Measurements from ENCODE around the gene SNED1.

Gene SNED1

GRCh38 chr2:241007111-241007510 lies 8.7 kb downstream of the SNED1 start:
- no peak for DNase-seq

DNA sequence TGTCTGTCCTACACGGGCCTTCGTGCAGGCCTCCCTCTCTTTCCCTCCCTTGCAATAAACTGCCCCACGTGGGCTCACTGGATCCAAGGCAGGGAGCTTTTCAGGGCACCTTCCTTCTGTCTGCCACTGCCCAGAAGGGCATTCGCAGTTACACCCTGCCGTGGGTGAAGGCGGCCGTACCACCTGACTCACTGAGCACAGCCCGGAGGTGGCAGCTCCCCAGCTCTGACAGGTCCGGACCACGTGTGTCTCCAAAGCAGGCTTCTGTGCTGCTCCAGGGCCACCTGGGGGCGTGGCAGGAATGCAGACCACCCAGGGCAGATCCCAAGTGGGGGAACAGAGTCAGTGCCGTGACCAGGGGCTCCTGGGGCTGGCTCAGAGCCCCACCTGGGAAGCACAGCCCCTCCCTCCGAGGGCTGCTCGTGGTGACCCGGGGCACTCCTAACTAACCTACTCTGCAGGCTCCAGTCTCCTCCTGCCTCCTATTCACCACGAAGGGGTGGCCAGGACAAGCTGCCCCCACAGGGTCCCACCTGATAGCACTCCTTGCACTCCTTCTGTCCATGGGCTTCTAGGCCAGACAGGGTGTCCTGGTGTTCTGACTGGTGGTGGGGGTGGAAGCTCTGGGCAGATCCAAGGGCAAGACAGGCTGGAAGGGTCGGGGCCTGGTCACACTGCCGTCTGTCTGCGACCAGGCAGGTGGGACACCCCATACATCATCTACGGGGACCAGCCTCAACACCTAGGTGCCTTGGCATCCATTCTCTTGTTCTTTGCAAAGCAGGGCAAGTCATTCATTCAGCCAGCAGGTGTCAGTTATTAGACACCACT lies 9.7 kb downstream of the SNED1 start:
- DNase-seq = no peak

DNA sequence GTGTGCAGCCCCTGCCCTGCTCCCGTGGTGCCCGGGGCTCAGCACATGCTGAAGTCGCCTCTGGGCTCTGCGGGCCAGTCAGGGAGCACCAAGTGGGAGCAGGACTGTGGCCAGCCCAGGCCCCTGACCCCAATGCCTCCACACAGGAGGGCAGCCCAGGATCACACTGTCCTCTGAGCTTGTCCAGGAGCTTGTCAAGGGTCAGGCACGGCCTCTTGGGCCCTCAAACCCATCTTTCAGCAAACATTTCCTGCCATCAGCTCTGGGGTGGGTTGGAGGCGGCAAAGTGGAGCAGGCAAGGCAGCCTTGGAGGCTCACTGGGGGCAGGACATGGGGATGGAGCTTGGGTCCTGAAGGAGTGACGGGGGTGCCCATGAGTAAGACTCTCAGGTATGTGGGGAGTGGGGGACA lies 10.3 kb downstream of the SNED1 start:
- DNase-seq = no peak

DNA sequence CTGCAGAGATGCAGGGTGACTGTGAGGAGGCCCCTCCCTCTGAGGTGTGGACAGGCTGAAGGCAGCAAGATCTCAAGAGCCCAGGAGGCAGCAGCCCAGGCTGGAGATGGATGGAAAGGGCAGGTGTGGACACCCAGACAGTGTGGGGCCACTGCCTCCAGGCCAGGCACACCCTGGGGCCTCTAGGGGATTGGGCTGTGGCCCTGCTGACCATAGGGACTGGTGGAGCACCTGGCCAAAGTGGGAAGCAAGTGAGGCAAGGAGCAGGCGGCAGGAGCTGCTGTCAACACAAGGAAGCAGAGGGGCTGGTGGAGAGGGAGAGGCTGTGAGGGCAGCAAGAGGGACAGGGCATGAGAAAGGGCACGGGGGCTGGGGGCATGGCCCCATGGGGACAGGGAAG lies 10.8 kb downstream of the SNED1 start:
- DNase-seq = no peak

- peak; percentile 13 for DNase-seq
Measured at GRCh38 chr2:241009601-241010530, 11.4 kb downstream of the SNED1 start.

GRCh38 chr2:241010531-241011295 lies 12.3 kb downstream of the SNED1 start:
- no peak for DNase-seq

DNA sequence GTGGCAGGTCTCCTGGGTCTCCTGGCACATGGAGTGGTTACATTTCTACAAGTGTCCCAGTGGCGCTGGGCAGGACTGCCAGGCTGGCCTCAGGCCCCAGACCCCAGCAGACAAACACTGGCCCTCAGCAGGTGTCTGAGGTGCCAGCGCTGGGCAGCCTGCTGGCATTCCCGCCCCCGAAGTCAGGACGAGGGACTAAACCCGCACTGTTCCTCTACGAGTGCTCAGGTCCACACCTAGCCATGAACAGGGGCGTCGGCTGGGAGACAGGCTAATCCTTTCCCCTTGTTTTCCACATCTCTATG lies 12.8 kb downstream of the SNED1 start:
- no peak for DNase-seq

GRCh38 chr2:241011751-241012510 lies 13.5 kb downstream of the SNED1 start:
- DNase-seq = no peak

DNA sequence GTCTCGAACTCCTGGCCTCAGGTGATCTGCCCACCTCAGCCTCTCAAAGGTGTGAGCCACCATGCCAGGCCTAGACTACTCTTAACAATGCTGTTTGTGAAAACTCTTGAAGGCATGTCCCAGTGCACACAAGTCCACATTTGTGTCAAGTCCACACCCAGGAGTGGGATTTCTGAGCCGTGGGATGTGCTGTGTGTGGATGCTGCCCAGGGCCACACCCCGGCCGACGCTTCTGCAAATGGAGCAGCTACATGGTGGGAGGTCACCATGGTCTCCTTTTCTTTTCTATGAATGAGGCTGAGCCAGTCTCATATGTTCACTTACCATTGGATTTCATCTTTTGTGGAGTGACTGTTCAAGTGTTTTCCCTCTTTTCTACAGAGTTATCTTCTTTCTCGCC lies 15.8 kb downstream of the SNED1 start:
- no peak for DNase-seq

DNA sequence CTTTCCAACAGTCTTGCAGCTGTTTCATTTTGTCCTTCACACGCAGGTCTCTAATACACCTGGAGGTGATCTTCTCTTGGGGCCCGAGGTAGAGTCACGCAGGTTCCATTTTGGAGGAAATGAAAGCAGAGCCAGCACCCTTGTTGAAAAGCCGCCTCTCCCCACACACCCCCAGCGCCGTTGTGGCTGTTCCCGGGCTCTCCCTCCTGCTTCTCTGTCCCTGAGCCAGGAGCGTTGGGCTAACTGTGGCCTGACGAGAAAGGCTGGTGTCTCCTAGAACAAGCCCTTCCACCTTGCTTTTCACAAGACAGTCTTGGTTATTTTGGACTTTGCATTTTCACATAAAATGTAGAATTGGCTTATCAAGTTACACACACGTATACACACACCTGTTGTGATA lies 16.3 kb downstream of the SNED1 start:
- DNase-seq = no peak

GRCh38 chr2:241015439-241015838 lies 17.0 kb downstream of the SNED1 start:
- no peak for DNase-seq

DNA sequence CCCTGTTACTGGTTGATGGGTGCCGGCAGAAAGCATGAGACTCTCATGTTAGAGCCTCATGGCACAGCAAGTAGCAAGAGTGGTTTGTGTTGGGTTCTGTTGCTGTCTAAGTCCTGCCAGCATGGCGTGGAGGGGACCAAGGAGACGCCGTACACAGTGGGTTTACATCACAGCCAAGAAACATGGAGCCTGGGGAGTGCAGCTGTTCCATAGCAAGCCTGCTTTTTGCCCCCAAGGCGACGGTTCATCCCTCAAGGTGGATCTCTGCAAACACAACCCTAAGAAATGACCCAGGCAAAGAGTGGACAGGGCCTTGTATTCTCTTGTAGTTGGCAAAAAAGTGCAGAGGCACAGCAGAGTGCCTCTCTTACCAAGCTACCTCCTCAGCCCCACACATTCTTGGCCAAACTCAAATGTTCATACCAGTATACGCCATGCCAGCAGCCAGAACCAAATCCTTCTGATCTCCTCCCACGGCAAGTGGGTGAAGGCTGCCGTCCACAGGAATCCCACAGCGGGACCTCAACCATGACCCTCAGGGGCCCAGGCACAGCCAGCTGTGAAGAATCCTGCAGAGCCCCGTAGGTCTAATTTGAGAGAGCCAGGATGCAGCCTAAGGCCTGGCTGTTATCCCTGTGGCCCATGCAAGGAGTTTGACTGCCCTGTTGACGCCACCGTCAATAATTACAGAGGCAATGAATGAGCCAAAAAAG lies 19.0 kb downstream of the SNED1 start:
- DNase-seq = no peak

DNA sequence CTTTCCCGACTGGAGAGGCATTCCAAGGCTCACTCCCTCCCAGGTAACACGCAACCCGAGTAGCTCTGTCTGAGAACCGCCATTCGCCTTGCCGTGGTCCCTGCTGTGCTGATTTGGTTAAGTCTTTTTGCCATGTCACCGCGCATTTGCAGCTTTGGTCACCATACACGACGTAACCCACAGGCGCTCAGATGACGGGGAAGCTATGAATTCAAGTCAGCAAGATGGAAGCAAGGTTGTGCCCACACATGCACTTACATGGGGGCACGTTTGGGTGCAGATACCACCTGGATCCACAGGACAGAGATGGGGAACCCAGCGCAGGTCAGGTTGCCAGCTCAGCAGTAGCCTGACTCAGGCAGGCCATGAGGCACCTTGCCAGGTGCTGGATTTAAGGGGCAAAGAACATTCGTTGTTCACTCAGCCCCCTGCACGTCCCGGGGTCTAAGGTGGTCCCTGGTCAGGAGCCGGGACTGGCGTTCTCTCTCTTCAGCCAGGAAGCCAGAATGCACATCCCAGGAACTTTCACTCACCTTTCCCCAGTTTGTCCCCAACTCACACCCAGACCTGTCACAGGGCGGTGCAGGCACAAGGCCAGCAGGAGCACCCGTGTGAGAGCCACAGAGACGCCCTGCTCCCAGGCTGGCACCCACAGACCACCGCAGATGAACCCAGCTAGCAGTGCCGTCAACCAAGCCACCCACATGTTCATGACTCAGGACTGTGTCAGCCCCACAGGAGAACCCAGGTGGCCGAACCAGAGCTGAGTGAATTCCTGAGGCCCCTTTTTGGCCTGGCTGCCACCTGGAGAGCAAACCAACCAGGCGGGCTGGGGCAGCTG lies 19.9 kb downstream of the SNED1 start:
- DNase-seq = no peak

- DNase-seq = no peak
Measured at GRCh38 chr2:241019441-241020139, 21.2 kb downstream of the SNED1 start.

GRCh38 chr2:241020201-241020600 lies 21.8 kb downstream of the SNED1 start:
- no peak for DNase-seq

- DNase-seq = no peak
Measured at GRCh38 chr2:241020629-241021190, 22.3 kb downstream of the SNED1 start.

DNA sequence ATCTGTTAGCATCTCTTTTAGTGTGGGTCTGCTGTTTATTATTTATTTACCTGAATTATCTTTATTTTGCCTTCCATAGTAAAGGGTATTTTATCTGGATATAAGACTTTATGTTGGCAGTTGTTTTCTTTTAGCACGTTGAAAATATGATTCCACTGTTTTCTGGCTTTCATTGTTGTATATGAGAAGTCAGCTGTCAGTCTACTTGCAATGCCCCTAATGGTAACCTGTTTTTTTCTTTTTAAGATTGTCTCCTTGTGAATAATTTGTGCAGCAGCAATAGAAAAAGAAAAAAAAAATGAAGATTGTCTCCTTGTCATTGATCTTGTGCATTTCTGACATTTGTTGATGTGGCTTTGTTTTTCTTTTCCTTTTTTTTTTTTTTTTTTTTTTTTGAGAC lies 27.2 kb downstream of the SNED1 start:
- DNase-seq = no peak

DNA sequence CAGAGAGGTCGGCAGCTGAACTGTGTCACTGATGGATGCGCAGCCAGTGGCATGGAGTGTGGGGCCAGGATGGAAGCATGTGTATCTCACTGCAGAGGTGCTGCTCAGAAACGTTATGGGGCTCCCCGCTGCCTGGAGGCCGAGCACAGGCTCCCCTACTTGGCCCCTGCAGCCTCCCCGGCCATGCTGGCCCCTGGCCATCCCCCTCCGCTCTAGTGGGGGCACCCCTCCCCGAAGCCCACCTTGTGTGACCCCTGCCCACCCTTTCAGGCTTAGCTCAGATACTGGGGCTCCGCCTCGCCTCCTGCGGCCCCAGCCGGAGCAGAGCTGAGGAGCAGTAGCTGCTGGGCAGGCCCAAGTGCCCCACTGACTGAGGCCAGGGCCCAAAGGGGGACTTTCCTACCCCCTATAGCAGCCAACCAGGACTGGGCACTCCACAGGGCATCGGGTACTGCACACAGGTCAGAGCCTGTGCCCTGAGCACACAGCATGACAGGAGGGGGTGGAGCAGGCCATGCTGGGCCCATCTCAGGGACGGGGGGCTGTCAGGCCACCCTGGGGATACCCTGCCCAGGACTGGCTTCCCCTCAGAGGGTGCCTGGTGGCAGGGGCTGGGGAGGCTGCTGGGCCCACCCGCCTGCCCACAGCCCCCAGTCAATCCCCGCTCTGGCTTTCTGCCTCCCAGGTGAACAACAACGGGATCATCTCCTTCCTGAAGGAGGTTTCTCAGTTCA lies 31.3 kb downstream of the SNED1 start:
- DNase-seq = no peak

GRCh38 chr2:241030333-241030680 lies 31.9 kb downstream of the SNED1 start:
- DNase-seq = no peak

Data from CD4-positive, alpha-beta T cell treated with Interferon gamma for 1 hour (primary cell).